ES-I3 (cell line): ENCODE measurements around the gene CPNE7.

Experiments used
- H3K36me3 ChIP-seq: 2 replicates; pipeline ENCODE4 v1.6.1; 2013; ENCODE audit warnings: mild to moderate bottlenecking, low read length, control low read depth, moderate library complexity; ENCODE audit not compliant: insufficient read depth
- H3K4me1 ChIP-seq: 2 replicates; pipeline ENCODE4 v1.6.1; 2013; ENCODE audit warnings: mild to moderate bottlenecking, control low read depth, low read length; ENCODE audit not compliant: insufficient read depth
- H3K9ac ChIP-seq: 2 replicates; pipeline ENCODE4 v1.6.1; 2013; ENCODE audit warnings: low read depth, mild to moderate bottlenecking, low read length, moderate library complexity
- H3K9me3 ChIP-seq: 2 replicates; pipeline ENCODE4 v1.6.1; 2013; ENCODE audit warnings: mild to moderate bottlenecking, low read length, moderate library complexity; ENCODE audit not compliant: control insufficient read depth, insufficient read depth

CPNE7 gene

DNA sequence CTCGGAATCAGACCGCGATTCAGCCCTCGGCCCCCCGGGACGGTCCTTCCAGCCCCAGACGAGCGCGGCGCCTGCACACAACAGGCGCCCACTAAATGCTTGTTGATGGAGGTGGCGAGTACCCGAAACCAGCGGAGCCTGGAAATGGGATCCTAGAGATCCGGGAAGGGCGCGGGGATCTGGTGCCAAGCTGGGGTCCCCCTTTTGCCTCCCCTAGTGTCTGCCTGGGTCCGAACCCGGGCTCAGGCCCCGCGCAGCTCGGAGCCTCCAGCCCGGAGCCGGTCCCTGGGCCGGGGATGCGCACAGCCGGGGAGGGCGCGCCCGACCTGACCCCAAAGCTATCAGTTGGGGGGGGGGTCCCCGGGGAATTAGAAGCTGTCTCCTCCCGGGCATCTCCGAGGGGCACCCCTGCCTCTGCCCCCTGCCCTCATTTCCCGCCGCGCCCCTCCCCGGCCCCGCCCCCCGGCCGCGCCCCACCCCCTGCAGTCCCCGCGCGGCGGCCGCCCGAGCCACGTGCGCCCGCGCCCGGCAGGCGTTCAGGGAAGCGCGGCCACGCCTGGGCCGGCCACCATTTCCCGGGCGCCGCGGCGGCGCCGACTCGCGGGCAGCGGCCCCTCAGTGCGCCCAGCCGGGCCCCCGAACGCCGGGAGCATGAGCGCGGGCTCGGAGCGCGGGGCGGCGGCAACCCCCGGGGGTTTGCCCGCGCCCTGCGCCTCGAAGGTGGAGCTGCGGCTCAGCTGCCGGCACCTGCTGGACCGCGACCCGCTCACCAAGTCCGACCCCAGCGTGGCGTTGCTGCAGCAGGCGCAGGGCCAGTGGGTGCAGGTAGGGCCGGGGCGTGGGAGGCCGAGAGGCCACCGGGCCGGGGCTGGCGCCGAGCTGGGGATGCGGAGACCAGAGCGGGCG is at the start of gene CPNE7:
CPNE7 (plus strand) TSS at position 512 of the 906 bp plus-strand sequence; CDS start at position 652, 140 bp downstream.
- peak within 1 kb of the TSS; percentile 68 for H3K9ac ChIP-seq
- H3K9me3 ChIP-seq = no peaks in the 10 kb centered on the region
- H3K36me3 ChIP-seq = peaks cover 3% of the 10 kb centered on the region; the same call in 1 of the 2 replicates
- H3K4me1 ChIP-seq = peaks cover 10% of the 10 kb centered on the region; the same call in 1 of the 2 replicates

DNA sequence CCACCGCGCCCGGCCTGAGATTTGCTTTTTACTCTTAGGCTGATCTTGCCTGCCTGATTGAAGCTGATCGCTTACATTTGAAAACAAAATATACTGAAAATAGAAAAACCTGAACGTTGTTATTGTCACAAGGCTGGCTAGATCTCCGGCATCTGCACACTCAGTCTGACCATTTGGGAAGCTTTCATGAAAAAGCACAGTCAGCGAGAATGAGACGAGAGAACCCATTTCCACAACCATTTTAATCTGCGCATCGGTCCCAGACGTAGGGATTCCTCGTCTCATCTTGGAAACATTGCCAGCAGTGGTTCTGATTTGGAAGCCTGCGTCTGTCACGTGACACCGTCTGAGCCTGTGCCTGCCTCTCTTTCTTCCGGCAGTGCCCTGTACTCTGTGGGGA is 46.5 kb upstream of the CPNE7 start:
- Histone ChIP-seq H3K36me3 (peaks cover 54% of the 10 kb centered on the region), H3K4me1 (no peaks in the 10 kb centered on the region), H3K9me3 (no peaks in the 10 kb centered on the region), H3K9ac (no peak overlapping the region)

DNA sequence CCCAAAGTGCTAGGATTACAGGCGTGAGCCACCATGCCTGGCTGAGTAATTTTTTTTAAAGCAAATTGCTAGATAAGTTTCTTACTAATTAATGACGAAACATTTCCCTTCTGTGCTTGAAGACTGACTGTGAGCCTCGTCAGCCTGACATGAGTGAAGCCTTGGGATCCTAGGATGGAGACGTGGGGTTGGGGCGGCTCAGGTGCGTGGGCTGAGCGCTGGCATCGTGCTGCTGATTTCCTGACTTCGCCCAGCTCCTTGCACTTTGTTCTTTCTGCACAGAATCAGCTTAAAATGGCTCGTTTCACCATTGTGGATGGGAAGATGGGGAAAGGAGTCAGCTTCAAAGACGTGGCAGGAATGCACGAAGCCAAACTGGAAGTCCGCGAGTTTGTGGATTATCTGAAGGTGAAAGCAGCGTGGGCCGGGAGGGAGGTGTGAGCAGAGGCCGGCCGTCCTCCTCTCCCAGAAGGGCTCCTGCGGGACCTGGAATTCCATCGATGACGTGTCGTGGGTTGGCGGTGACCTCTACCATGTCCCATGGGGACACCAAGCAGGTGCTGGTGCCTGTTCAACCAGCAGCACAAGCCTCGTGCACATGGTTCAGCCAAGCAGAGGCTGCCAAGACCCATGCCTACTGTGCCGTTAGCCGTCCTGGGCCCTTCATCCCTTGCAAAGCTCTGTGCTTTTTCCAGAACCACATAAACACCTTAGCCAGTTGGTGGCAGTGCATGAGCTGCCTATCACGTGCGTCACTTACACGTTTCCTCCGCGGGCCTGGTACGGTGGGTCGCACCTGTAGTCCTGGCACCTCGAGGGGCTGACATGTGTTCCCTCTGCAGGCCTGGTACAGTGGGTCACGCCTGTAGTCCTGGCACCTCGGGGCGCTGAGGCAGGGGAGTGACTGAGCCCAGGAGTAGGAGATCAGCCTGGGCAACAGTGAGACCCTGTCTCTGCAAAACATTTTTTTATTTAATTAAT is 44.9 kb upstream of the CPNE7 start:
- no peak overlapping the region for H3K9ac ChIP-seq
- H3K36me3 ChIP-seq = peaks cover 57% of the 10 kb centered on the region
- H3K9me3 ChIP-seq = no peaks in the 10 kb centered on the region
- no peaks in the 10 kb centered on the region for H3K4me1 ChIP-seq

DNA sequence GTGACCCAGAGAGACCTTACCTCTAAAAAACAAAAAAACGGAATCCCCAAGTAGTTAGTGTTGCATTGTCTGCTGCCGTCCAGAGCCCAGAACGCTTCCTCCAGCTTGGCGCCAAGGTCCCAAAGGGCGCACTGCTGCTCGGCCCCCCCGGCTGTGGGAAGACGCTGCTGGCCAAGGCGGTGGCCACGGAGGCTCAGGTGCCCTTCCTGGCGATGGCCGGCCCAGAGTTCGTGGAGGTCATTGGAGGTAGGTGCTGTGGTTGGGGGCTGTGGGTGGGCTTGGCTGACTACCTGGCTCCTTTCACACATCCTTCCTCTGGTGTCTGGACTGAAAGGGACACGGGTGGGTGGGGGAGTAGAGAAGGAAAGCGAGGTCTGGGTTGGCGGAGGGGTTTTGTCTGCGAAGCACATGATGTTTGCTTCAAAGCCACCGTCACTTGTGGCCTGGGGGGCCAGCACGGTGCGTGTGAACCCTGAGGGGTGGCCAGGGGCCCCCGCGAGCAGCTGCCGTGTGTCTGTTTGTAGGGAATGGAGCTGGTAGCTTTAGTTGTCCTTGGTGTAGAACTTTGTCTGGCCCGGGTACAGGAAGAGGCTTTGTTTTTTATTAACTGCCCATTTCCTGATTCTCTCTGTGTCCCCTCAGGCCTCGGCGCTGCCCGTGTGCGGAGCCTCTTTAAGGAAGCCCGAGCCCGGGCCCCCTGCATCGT is 43.6 kb upstream of the CPNE7 start:
- H3K4me1 ChIP-seq = no peaks in the 10 kb centered on the region
- no peak overlapping the region for H3K9ac ChIP-seq
- peaks cover 47% of the 10 kb centered on the region for H3K36me3 ChIP-seq
- no peaks in the 10 kb centered on the region for H3K9me3 ChIP-seq

DNA sequence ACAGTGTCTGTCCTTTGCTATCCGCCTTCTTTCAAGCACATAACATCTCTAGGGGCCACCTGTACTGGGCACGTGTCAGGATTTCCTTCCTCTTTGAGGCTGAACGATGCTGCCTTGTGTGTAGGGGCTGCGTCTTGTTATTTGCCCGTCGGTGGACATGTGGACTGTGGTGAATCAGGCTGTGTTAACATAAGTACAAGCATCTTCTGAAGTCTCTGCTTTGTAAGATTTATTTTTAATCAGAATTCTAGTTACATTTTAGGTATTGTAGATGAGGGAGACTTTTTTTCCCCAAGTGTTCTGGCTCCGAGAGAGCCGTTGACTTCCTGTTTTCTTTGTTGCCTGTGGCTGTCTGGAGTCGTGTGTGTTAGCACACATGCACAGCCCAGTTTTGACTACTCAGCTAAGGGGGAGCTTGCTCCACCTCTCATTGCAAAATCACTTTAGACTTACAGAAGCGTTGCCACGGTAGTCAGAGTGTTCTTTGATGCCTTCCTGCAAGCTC is 41.3 kb upstream of the CPNE7 start:
- no peak overlapping the region for H3K9ac ChIP-seq
- H3K9me3 ChIP-seq = no peaks in the 10 kb centered on the region
- no peaks in the 10 kb centered on the region for H3K4me1 ChIP-seq
- peaks cover 40% of the 10 kb centered on the region for H3K36me3 ChIP-seq

DNA sequence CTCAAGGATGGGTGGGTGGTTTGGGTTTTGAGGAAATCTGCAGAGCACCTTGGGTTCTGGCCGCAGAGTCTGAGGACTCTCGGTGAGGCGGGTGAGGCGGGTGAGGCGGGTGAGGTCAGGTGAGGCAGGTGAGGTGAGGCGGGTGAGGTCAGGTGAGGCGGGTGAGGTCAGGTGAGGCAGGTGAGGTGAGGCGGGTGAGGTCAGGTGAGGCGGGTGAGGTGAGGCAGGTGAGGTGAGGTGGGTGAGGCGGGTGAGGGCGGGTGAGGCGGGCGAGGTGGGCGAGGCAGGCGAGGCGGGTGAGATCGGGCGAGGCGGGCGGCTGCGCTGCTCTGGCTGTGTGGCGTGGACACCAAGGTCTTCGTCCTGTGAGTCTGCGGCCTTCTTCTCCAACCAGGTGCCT is 39.2 kb upstream of the CPNE7 start:
- H3K9me3 ChIP-seq = no peaks in the 10 kb centered on the region
- H3K36me3 ChIP-seq = peaks cover 37% of the 10 kb centered on the region
- H3K4me1 ChIP-seq = no peaks in the 10 kb centered on the region
- H3K9ac ChIP-seq = no peak overlapping the region

DNA sequence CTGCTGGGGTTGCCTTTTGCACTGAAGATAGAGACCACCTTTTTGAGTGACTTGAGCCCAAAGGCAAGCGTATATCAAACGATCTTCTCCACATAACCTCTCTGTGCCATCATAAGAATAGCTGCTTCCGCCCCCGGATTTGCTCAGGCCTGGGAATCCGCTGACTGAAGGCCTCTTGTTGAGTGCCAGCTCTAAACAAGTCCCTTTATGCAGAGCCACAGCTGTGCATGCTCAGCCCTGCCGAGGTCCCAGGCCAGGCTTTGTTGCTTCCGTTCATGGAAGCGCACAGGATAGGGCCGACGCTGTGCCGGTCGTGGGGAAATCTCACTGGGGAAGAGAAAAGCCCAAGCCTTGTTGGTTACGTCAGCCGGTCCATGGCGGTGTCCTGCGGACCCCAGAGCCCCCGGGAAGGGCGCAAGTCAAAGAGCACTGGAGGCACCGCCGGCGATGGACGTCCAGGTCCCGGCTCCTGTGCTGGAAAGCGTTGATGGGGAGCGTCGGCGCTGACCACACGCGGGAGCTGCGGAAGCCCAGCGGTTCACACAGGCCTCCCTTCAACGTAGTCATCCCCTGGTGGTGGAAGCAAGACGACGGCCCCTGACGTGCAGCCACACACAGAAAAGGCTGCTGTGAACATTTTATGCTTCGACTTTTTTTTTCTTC is 38.5 kb upstream of the CPNE7 start:
- H3K9me3 ChIP-seq = no peaks in the 10 kb centered on the region
- H3K4me1 ChIP-seq = no peaks in the 10 kb centered on the region
- H3K9ac ChIP-seq = no peak overlapping the region
- peaks cover 34% of the 10 kb centered on the region for H3K36me3 ChIP-seq

DNA sequence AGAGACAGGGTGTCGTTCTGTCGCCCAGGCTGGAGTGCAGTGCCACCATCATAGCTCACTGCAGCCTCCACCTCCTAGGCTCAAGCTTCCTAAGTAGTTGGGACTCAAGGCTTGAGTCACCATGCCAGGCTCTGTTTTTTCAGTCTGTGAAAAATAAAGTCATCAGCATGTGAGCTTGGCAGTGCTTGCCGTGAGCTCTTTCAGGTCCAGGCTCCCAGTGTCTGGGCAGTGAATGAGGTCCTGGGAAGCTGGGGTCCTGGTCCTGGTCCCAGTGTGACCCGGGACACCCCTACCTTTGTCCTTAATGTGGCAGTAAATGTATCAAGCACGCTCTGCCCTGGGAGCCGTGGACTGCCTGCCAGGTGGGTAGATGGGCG is 38.0 kb upstream of the CPNE7 start:
- H3K4me1 ChIP-seq = no peaks in the 10 kb centered on the region
- H3K9ac ChIP-seq = no peak overlapping the region
- peaks cover 29% of the 10 kb centered on the region for H3K36me3 ChIP-seq
- H3K9me3 ChIP-seq = no peaks in the 10 kb centered on the region

DNA sequence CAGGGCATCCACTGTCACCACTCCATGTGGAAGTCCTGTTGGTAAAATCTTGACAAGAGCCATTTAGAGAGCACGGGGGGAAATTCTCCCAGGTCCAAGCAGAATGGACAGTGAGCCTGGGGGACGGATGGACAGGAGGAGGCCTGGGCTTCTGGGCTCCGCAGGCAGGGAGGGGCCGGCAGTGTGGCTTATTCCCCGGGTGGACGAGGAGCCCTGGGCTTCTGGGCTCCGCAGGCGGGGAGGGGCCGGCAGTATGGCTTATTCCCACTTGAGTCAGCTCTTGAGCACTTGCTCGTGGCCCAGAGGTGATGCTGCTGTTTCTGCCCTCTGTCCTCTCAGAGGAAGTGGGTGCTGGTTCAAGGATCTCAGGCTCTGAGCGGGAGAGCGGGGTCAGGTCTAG is 37.3 kb upstream of the CPNE7 start:
- Histone ChIP-seq H3K9me3 (no peaks in the 10 kb centered on the region), H3K9ac (no peak overlapping the region), H3K4me1 (no peaks in the 10 kb centered on the region), H3K36me3 (peaks cover 26% of the 10 kb centered on the region)

DNA sequence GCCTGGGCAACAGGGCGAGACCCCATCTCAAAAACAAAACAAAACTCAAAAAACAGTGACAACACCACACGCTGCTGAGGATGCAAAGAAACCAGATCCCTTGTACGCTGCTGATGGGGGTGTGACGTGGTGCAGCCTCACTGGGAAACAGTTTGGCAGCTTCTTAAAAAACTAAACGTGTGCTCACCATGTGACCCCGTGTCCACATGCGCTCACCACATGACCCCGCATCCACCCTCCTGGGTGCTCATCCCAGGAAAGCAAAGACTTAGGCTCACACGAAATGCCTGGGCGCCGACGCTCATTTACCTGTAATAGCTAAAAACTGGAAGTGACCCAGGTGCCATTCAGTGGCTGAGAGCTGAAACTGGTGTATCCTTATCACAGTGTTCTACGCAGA is 35.0 kb upstream of the CPNE7 start:
- H3K9me3 ChIP-seq = no peaks in the 10 kb centered on the region
- peaks cover 20% of the 10 kb centered on the region for H3K36me3 ChIP-seq
- H3K4me1 ChIP-seq = no peaks in the 10 kb centered on the region
- no peak overlapping the region for H3K9ac ChIP-seq

DNA sequence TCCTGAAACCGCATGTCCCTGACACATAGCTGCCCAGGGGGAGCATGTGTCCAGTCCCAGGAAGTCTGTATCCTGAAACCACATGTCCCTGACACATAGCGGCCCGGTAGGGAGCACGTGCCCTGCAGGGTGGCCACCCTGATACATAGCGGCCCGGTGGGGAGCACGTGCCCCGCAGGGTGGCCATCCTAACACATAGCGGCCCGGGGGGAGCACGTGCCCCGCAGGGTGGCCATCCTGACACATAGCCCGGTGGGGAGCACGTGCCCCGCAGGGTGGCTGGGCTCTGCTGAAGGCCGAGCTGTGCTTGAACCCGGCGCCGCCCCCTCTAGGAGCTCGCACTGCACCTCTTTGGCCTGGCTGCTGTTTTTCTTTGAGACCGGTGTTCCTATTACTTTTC is 33.8 kb upstream of the CPNE7 start:
- peaks cover 20% of the 10 kb centered on the region for H3K36me3 ChIP-seq
- no peak overlapping the region for H3K9ac ChIP-seq
- no peaks in the 10 kb centered on the region for H3K4me1 ChIP-seq
- no peaks in the 10 kb centered on the region for H3K9me3 ChIP-seq

DNA sequence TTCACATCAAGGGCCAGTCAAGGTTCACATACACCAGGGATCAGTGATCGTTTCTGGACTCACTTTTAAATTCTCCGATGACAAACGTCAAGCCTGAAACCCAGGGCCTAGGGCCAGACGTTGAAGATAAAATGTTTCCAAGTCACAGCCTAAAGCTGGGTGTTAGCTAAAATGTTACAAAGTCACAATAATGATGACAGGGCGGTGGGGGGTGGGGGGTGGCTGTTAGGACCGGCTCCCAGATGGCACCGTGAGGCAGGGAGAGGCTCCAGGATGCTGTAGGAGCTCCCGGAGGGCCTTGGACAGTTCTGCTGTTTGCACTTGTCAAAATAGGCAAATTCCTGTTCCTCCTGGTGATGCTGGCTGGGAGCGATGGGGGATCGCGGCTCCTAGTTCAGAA is 31.4 kb upstream of the CPNE7 start:
- Histone ChIP-seq H3K9me3 (no peaks in the 10 kb centered on the region), H3K36me3 (peaks cover 22% of the 10 kb centered on the region), H3K9ac (no peak overlapping the region), H3K4me1 (no peaks in the 10 kb centered on the region)

DNA sequence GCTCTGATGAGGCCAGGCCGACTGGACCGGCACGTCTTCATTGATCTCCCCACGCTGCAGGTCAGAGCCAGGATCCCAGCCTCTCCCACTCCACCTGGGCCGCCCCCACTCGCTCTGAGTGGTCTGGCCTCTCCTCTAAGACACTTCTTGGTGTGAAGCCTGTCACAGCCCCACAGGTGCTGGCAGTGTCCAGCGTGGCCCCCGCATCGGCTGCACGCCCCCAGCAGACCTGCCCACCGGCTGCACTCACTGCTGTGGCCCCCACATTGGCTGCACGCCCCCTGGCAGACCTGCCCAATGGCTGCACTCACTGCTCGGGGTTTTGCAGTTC is 30.9 kb upstream of the CPNE7 start:
- Histone ChIP-seq H3K9ac (no peak overlapping the region), H3K9me3 (no peaks in the 10 kb centered on the region), H3K4me1 (no peaks in the 10 kb centered on the region), H3K36me3 (peaks cover 23% of the 10 kb centered on the region)
